HepG2 (cell line): ENCODE results near the gene PLD1. TPM values are rescaled to one million over a fixed set of nuclear protein-coding genes. Genes with fewer than 3 reads are reported as not detected.
A peak's percentile ranks its signal among the peaks of the same experiment; 100 is the strongest.

Experiments used
- AHR ChIP-seq: IDR thresholded peaks from 2 replicates; pipeline ENCODE4 v1.6.1; 2018; ENCODE audit warnings: missing genetic modification reagents, missing compliant biosample characterization
- CBFB ChIP-seq: sonication (generic); formaldehyde crosslinking; IDR thresholded peaks from 2 replicates; pipeline ENCODE4 v1.4.0; 2020; ENCODE audit warnings: missing genetic modification reagents
- CREB1 ChIP-seq, 2 experiments: fragments of 450-650 bp in 1 of 2; IDR thresholded peaks; 2 replicates each; pipeline ENCODE4 v1.6.1; 2016 to 2017; ENCODE audit warnings: control low read depth in 1 of 2, mild to moderate bottlenecking in 1 of 2, missing compliant biosample characterization in 1 of 2, missing genetic modification characterization in 1 of 2
- CSRNP1 ChIP-seq: sonication (generic); formaldehyde crosslinking; IDR thresholded peaks from 2 replicates; pipeline ENCODE4 v1.8.1; 2023; ENCODE audit warnings: mild to moderate bottlenecking, missing genetic modification reagents
- DNMT1 ChIP-seq: sonication (generic); formaldehyde crosslinking; IDR thresholded peaks from 2 replicates; pipeline ENCODE4 v1.5.1; 2020; ENCODE audit warnings: mild to moderate bottlenecking, missing genetic modification reagents
- EP300 ChIP-seq, 3 experiments: sonication (generic) in 1 of 3; formaldehyde crosslinking in 1 of 3; IDR thresholded peaks; 2 replicates each; pipeline versions ENCODE4 v1.5.1 to v1.6.1; 2011 to 2020; ENCODE audit warnings: low read depth in 2 of 3, low read length in 2 of 3, borderline replicate concordance in 1 of 3, improper control_type of control experiment in 1 of 3, mild to moderate bottlenecking in 1 of 3, missing genetic modification reagents in 1 of 3, moderate library complexity in 1 of 3
- FIP1L1 ChIP-seq: fragments of 200-400 bp; formaldehyde crosslinking; IDR thresholded peaks from 2 replicates; pipeline ENCODE4 v1.6.1; 2018; ENCODE audit warnings: low read depth, mild to moderate bottlenecking, low read length, moderate library complexity, borderline replicate concordance; ENCODE audit not compliant: insufficient read depth
- GATAD2A ChIP-seq: IDR thresholded peaks from 2 replicates; pipeline ENCODE4 v1.6.1; 2016
- KLF15 ChIP-seq: sonication (generic); formaldehyde crosslinking; IDR thresholded peaks from 2 replicates; pipeline ENCODE4 v1.8.1; 2023; ENCODE audit warnings: borderline replicate concordance, mild to moderate bottlenecking, inconsistent platforms, missing genetic modification reagents, mixed read lengths
- MED1 ChIP-seq: sonication (generic); formaldehyde crosslinking; IDR thresholded peaks from 2 replicates; pipeline ENCODE4 v1.4.0; 2020; ENCODE audit warnings: missing genetic modification reagents
- MTERF4 ChIP-seq: sonication (generic); formaldehyde crosslinking; IDR thresholded peaks from 2 replicates; pipeline ENCODE4 v1.8.0; 2023; ENCODE audit warnings: mild to moderate bottlenecking, missing genetic modification reagents
- NR1H2 ChIP-seq: sonication (generic); formaldehyde crosslinking; IDR thresholded peaks from 2 replicates; pipeline ENCODE4 v1.8.1; 2022; ENCODE audit warnings: low read depth, missing genetic modification reagents, borderline replicate concordance
- RFX3 ChIP-seq: IDR thresholded peaks from 2 replicates; pipeline ENCODE4 v1.6.1; 2016; ENCODE audit warnings: missing biosample characterization, missing genetic modification reagents
- SAP130 ChIP-seq: IDR thresholded peaks from 2 replicates; pipeline ENCODE4 v1.6.1; 2016; ENCODE audit warnings: low read depth
- SIX1 ChIP-seq: sonication (generic); formaldehyde crosslinking; IDR thresholded peaks from 2 replicates; pipeline ENCODE4 v1.4.0; 2020; ENCODE audit warnings: missing genetic modification reagents, borderline replicate concordance
- TAF1 ChIP-seq: sonication (generic); formaldehyde crosslinking; IDR thresholded peaks from 2 replicates; pipeline ENCODE4 v1.4.0; 2020; ENCODE audit warnings: missing genetic modification reagents
- TCF7 ChIP-seq: sonication (generic); IDR thresholded peaks from 2 replicates; pipeline ENCODE4 v1.6.1; 2016; ENCODE audit warnings: antibody characterized with exemption, low read depth
- TOPORS ChIP-seq: sonication (generic); formaldehyde crosslinking; IDR thresholded peaks from 2 replicates; pipeline ENCODE4 v1.8.0; 2023; ENCODE audit warnings: mild to moderate bottlenecking, missing genetic modification reagents
- ZNF20 ChIP-seq: sonication (generic); formaldehyde crosslinking; IDR thresholded peaks from 2 replicates; pipeline ENCODE4 v1.4.0; 2020; ENCODE audit warnings: mild to moderate bottlenecking, moderate library complexity, missing genetic modification reagents
- ZNF275 ChIP-seq: sonication (generic); formaldehyde crosslinking; IDR thresholded peaks from 2 replicates; pipeline ENCODE4 v1.8.0; 2022; ENCODE audit warnings: missing genetic modification reagents, mild to moderate bottlenecking, inconsistent platforms, borderline replicate concordance
- ZNF30 ChIP-seq: sonication (generic); formaldehyde crosslinking; IDR thresholded peaks from 2 replicates; pipeline ENCODE4 v1.5.0; 2020; ENCODE audit warnings: mild to moderate bottlenecking, missing genetic modification reagents
- ZNF484 ChIP-seq: sonication (generic); formaldehyde crosslinking; IDR thresholded peaks from 2 replicates; pipeline ENCODE4 v1.5.1; 2020; ENCODE audit warnings: mild to moderate bottlenecking, low read depth, missing genetic modification reagents, borderline replicate concordance
- ZNF569 ChIP-seq: sonication (generic); formaldehyde crosslinking; IDR thresholded peaks from 2 replicates; pipeline ENCODE4 v1.5.0; 2020; ENCODE audit warnings: mild to moderate bottlenecking, missing genetic modification reagents, moderate library complexity, borderline replicate concordance
- ZNF570 ChIP-seq: sonication (generic); formaldehyde crosslinking; IDR thresholded peaks from 2 replicates; pipeline ENCODE4 v1.4.0; 2020; ENCODE audit warnings: mild to moderate bottlenecking, missing genetic modification reagents, borderline replicate concordance
- ZNF615 ChIP-seq: sonication (generic); formaldehyde crosslinking; IDR thresholded peaks from 2 replicates; pipeline ENCODE4 v1.5.0; 2020; ENCODE audit warnings: mild to moderate bottlenecking, missing genetic modification reagents, borderline replicate concordance
- ZNF652 ChIP-seq: IDR thresholded peaks from 2 replicates; pipeline ENCODE4 v1.6.1; 2016; ENCODE audit warnings: low read depth, borderline replicate concordance
- ZNF713 ChIP-seq: sonication (generic); formaldehyde crosslinking; IDR thresholded peaks from 2 replicates; pipeline ENCODE4 v1.4.0; 2020; ENCODE audit warnings: mild to moderate bottlenecking, missing genetic modification reagents
- ZNF788 ChIP-seq: sonication (generic); formaldehyde crosslinking; IDR thresholded peaks from 2 replicates; pipeline ENCODE4 v1.5.0; 2020; ENCODE audit warnings: mild to moderate bottlenecking, missing genetic modification reagents, borderline replicate concordance
- polyA plus RNA-seq, 8 experiments: library from polyadenylated mRNA; depleted of rRNA in 3 of 8; stranded (reverse) in 7 of 8; unstranded in 1 of 8; fragments of >200 nt; fragmentation: Illumina TruSeq in 4 of 8; extraction: Trizol in 4 of 8; gene quantifications; 2 replicates each; pipeline versions ENCODE4 v1.2.1 to v1.2.3, GENCODE V29; 2011 to 2016; ENCODE audit warnings: low read depth in 4 of 8, missing spikeins in 1 of 8, mixed read lengths in 1 of 8; ENCODE audit not compliant: insufficient read depth in 1 of 8
- total RNA-seq, 5 experiments: library from RNA; depleted of rRNA; stranded (reverse); fragments of >200 nt; fragmentation: Illumina TruSeq; extraction: Trizol; gene quantifications; 2 replicates each; pipeline ENCODE4 v1.2.3, GENCODE V29; 2016; ENCODE audit warnings: low read depth in 1 of 5

Gene PLD1
- total and polyA plus RNA-seq, 2 of the 13 experiments (the other 11 are each of a cell fraction or from before 2014, with no cell fraction given): 27.1 to 59.4 TPM

GRCh38 chr3:171680726-171681411 is 129.4 kb downstream of the PLD1 start (continued):
- TF ChIP-seq CSRNP1 (CRISPR knock-in tag): no peak
- TF ChIP-seq ZNF652 (CRISPR knock-in tag): no peak
- no peak for TF ChIP-seq RFX3 (CRISPR knock-in tag)
- no peak for TF ChIP-seq SAP130
- TF ChIP-seq ZNF20 (CRISPR knock-in tag): no peak
- no peak for TF ChIP-seq ZNF615 (CRISPR knock-in tag)
- TF ChIP-seq ZNF569: no peak
- no peak for TF ChIP-seq FIP1L1
- no peak for TF ChIP-seq ZNF788 (CRISPR knock-in tag)
- no peak for TF ChIP-seq MTERF4 (CRISPR knock-in tag)
- TF ChIP-seq ZNF30 (CRISPR knock-in tag): no peak
- no peak for TF ChIP-seq ZNF484 (CRISPR knock-in tag)
- TF ChIP-seq ZNF570: no peak
- TF ChIP-seq GATAD2A (CRISPR knock-in tag): peak; percentile 95
- TF ChIP-seq SIX1 (CRISPR knock-in tag): peak; percentile 91
- TF ChIP-seq TOPORS (CRISPR knock-in tag): no peak
- TF ChIP-seq NR1H2 (CRISPR knock-in tag): no peak
- TF ChIP-seq DNMT1: no peak
- no peak for TF ChIP-seq CREB1 (IDR thresholded peaks at IDR 0.05)
- TF ChIP-seq CREB1 (CRISPR knock-in tag; IDR thresholded peaks at IDR 0.05): no peak
- peak; percentile 60 for TF ChIP-seq MED1 (CRISPR knock-in tag)
- TF ChIP-seq TAF1 (CRISPR knock-in tag): no peak
- TF ChIP-seq AHR (CRISPR knock-in tag): no peak
- TF ChIP-seq TCF7: peak; percentile 54
- no peak for TF ChIP-seq ZNF713 (CRISPR knock-in tag)
- no peak for TF ChIP-seq CBFB (CRISPR knock-in tag)
- no peak for TF ChIP-seq ZNF275 (CRISPR knock-in tag)
- no peak for TF ChIP-seq KLF15 (CRISPR knock-in tag)
- TF ChIP-seq EP300 (IDR thresholded peaks at IDR 0.05; ENCODE audit: low read depth in 2 of 2, low read length in 2 of 2): peak in 1 of 2 experiments; percentile 74; a peak in 2 of 4 replicates
- no peak for TF ChIP-seq EP300 (CRISPR knock-in tag; IDR thresholded peaks at IDR 0.05; ENCODE audit: borderline replicate concordance)
